Ascending aorta (tissue), 2 donors: ENCODE data around the gene AFF3. TPM values are rescaled to one million over a fixed set of nuclear protein-coding genes. Genes with fewer than 3 reads are reported as not detected.
A peak's percentile ranks its signal among the peaks of the same experiment; 100 is the strongest.
"Not testable (repeated sequence)": the region's sequence is repeated elsewhere in the genome, so short reads cannot be mapped to it uniquely, and the experiment has no call there.

Source experiments
- DNase-seq, 2 donors: peaks; one replicate each; pipeline ENCODE4 v3.0.0-alpha.2; 2019; ENCODE audit warnings: low spot score in 2 of 2
- H3K27ac ChIP-seq, 2 donors: fragments of 200-600 bp; sonication (generic); one replicate each; pipeline ENCODE4 v1.5.1; 2016 to 2017; ENCODE audit warnings: mild to moderate bottlenecking in 1 of 2
- H3K27me3 ChIP-seq: fragments of 200-600 bp; sonication (generic); one replicate; pipeline ENCODE4 v1.5.1; 2017
- H3K36me3 ChIP-seq, 2 donors: fragments of 200-600 bp; sonication (generic); one replicate each; pipeline ENCODE4 v1.5.1; 2016
- H3K4me1 ChIP-seq, 2 donors: fragments of 200-600 bp; sonication (generic); one replicate each; pipeline ENCODE4 v1.5.1; 2016 to 2017; ENCODE audit warnings: mild to moderate bottlenecking in 1 of 2
- H3K4me3 ChIP-seq, 2 donors: fragments of 200-600 bp; sonication (generic); one replicate each; pipeline ENCODE4 v1.5.1; 2016 to 2017; ENCODE audit warnings: mild to moderate bottlenecking in 1 of 2
- H3K9me3 ChIP-seq, 2 donors: fragments of 200-600 bp; sonication (generic); one replicate each; pipeline ENCODE4 v1.5.1; 2016
- intact Hi-C: fragments of 100-400 bp; cut with DNase I; formaldehyde crosslinking; loops from one replicate; pipeline ENCODE4 v1.15.1; 2023
- total RNA-seq: library from RNA; depleted of rRNA; stranded (reverse); fragments of >200 nt; gene quantifications from one replicate; pipeline ENCODE4 v1.1.0, GENCODE V29; 2016
- TF ChIP-seq, protein P1 (sequence below), 3 experiments: fragments of 200-600 bp in 2 of 3; fragments of 450-650 bp in 1 of 3; sonication (generic) in 2 of 3; IDR thresholded peaks; one replicate each; pipeline ENCODE4 v1.5.1; 2016 to 2019; ENCODE audit warnings: antibody characterized with exemption in 3 of 3, mild to moderate bottlenecking in 1 of 3, moderate library complexity in 1 of 3

AFF3 gene
- total RNA-seq, 1 donor from 2014 or later: 7.1 TPM

DNA sequence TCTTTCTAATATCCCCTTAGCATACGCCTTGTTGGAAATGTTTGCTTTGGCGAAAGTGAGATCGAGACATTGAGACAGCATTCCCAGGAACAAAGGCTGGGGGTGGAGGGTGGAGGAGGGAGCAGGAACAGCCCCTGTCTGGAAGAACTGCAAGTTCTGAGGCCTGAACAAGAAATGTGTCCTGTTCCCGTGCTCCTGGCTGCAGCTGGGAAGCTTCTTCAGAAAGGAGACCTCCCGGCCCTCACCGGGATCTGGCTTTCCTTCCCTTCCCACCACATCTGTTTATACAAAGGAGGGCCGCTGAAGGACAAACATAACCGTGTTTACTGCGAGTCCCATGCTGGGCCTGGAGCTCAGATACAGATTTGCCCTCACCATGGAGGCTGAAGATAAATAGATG, 35.9 kb downstream of the AFF3 start:
- H3K9me3 ChIP-seq: no peaks in the 10 kb centered on the region
- TF ChIP-seq, protein P1, sequence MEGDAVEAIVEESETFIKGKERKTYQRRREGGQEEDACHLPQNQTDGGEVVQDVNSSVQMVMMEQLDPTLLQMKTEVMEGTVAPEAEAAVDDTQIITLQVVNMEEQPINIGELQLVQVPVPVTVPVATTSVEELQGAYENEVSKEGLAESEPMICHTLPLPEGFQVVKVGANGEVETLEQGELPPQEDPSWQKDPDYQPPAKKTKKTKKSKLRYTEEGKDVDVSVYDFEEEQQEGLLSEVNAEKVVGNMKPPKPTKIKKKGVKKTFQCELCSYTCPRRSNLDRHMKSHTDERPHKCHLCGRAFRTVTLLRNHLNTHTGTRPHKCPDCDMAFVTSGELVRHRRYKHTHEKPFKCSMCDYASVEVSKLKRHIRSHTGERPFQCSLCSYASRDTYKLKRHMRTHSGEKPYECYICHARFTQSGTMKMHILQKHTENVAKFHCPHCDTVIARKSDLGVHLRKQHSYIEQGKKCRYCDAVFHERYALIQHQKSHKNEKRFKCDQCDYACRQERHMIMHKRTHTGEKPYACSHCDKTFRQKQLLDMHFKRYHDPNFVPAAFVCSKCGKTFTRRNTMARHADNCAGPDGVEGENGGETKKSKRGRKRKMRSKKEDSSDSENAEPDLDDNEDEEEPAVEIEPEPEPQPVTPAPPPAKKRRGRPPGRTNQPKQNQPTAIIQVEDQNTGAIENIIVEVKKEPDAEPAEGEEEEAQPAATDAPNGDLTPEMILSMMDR (IDR thresholded peaks at IDR 0.05): no peak
- intact Hi-C loops: loop anchor here (10.0 kb wide), 1 partner anchor 88 kb away; no protein-coding TSS in a partner anchor
- peaks cover 2 to 4% of the 10 kb centered on the region in 2 donors for H3K4me1 ChIP-seq
- DNase-seq: no peak
- H3K4me3 ChIP-seq: peak overlapping the region in 1 of 2 donors; percentile 94
- no peaks in the 10 kb centered on the region for H3K36me3 ChIP-seq
- no peaks in the 10 kb centered on the region for H3K27me3 ChIP-seq
- H3K27ac ChIP-seq: no peak overlapping the region

- no peak for DNase-seq
- H3K27me3 ChIP-seq: no peaks in the 10 kb centered on the region
- TF ChIP-seq, protein P1 (IDR thresholded peaks at IDR 0.05): no peak
- H3K4me3 ChIP-seq: peak overlapping the region; percentile 52 to 94
- intact Hi-C loops: loop anchor here (10.0 kb wide), 1 partner anchor 89 kb away; no protein-coding TSS in a partner anchor
- H3K4me1 ChIP-seq: peaks cover 2 to 4% of the 10 kb centered on the region in 2 donors
- H3K9me3 ChIP-seq: no peaks in the 10 kb centered on the region
- H3K27ac ChIP-seq: no peak overlapping the region
- H3K36me3 ChIP-seq: no peaks in the 10 kb centered on the region
These were observed 36.7 kb downstream of the AFF3 start for GRCh38 chr2:100105678-100106054.

GRCh38 chr2:100104718-100105677, 37.4 kb downstream of the AFF3 start:
- intact Hi-C loops: loop anchor here (10.0 kb wide), 1 partner anchor 90 kb away; no protein-coding TSS in a partner anchor
- H3K36me3 ChIP-seq: no peaks in the 10 kb centered on the region
- peaks cover 2 to 4% of the 10 kb centered on the region in 2 donors for H3K4me1 ChIP-seq
- no peak for DNase-seq
- H3K9me3 ChIP-seq: no peaks in the 10 kb centered on the region
- no peaks in the 10 kb centered on the region for H3K27me3 ChIP-seq
- H3K27ac ChIP-seq: no peak overlapping the region
- peak overlapping the region; percentile 52 to 94 for H3K4me3 ChIP-seq
- TF ChIP-seq, protein P1 (IDR thresholded peaks at IDR 0.05): no peak

GRCh38 chr2:100104265-100104664, 38.1 kb downstream of the AFF3 start:
- not testable (repeated sequence) for H3K4me1 ChIP-seq, H3K27me3 ChIP-seq, DNase-seq, H3K36me3 ChIP-seq, H3K9me3 ChIP-seq, H3K27ac ChIP-seq
- peak overlapping the region; percentile 26 to 63 for H3K4me3 ChIP-seq
- intact Hi-C loops: loop anchor here (10.0 kb wide), 1 partner anchor 91 kb away; no protein-coding TSS in a partner anchor

DNA sequence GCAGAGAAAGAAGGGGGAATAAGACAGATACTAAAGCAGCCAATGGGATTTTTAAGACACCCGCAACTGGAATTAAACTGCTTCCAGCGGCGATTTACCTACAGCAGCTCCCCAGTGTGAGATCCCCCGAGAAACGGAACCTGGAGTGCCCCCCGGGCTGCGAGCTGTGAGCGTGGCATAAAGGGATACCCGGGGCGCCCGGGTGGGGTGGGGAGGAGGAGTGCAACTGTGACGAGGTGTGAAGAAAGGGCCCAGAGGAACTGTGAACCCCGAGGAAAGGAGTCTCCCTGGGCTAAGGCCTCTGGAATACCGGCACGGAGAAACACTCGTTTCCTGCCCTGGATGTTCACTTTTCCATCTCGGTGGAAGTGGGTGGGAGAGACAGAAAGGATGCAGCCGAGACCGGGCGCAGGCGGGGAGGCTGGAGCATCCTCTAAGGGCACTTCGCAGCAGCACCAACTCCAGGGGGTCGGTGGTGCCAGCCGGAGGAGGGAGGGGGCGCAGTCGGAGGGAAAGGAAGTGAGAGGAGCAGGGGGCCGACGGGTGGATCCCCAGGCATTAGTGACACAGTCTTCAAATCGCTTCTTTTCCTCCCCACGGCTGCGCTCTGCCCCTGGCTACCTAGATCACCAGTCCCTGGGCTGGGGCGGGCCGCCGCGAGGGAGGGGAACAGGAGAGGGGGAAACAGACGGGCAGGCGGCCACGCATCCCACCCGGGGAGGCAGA, 38.7 kb downstream of the AFF3 start:
- H3K27ac ChIP-seq, H3K36me3 ChIP-seq, H3K4me1 ChIP-seq, H3K27me3 ChIP-seq, DNase-seq, H3K9me3 ChIP-seq: not testable (repeated sequence)
- intact Hi-C loops: loop anchor here (10.0 kb wide), 1 partner anchor 91 kb away; no protein-coding TSS in a partner anchor
- peak overlapping the region; percentile 26 to 63 for H3K4me3 ChIP-seq

- H3K36me3 ChIP-seq, DNase-seq, H3K27me3 ChIP-seq, H3K4me1 ChIP-seq, H3K4me3 ChIP-seq, H3K9me3 ChIP-seq, H3K27ac ChIP-seq: not testable (repeated sequence)
- intact Hi-C loops: loop anchor here (10.0 kb wide), 1 partner anchor 92 kb away; no protein-coding TSS in a partner anchor
These were observed 39.8 kb downstream of the AFF3 start for GRCh38 chr2:100102466-100103180.

DNA sequence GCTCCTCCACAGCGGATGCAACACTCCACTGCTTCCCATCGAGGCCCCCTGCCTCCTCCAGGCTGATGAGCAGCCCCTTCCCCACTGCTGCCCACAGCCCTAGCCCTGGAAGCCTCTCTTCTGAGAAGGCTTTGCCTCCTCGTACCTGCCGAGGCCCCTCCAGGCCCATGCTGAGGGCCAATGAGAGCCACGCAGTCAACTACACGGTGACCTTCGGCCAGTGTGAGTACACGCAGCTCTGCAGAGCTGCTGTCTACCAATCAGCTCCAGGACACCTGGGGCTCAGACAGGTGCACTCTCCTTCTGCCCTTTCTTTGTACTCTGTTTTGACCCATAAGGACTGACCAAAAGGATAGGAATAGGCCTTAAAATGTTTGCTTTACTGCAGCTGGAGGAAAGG, 43.5 kb downstream of the AFF3 start:
- H3K27me3 ChIP-seq, DNase-seq, H3K27ac ChIP-seq, H3K4me3 ChIP-seq, intact Hi-C loops, H3K4me1 ChIP-seq, H3K9me3 ChIP-seq, H3K36me3 ChIP-seq: not testable (repeated sequence)

- H3K9me3 ChIP-seq, DNase-seq, intact Hi-C loops: not testable (repeated sequence)
These were observed 44.6 kb downstream of the AFF3 start for GRCh38 chr2:100097611-100098294.

DNA sequence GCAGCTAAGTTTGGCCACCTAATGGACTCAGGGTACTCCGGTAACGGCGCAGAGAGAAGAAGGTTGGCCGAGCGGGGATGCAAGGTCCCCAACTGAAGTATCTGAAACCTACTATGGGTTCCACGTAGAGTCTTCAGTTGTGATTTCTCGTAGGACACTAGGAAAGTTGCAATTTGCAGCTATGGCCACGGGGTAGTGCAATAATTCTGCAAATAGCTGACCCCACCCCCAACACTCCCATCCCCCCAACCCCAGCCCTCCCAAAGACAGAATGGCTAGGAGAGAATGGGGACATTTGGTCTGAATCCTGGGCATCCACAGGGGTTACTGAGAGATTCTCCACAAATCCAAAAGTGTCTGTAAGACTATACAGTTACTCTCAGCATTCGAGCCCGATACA, 46.5 kb downstream of the AFF3 start:
- DNase-seq, H3K4me3 ChIP-seq, H3K27ac ChIP-seq, H3K9me3 ChIP-seq, H3K36me3 ChIP-seq, H3K4me1 ChIP-seq, H3K27me3 ChIP-seq, intact Hi-C loops: not testable (repeated sequence)

More at GRCh38 chr2:100097611-100098294, 44.6 kb downstream of the AFF3 start:
- not testable (repeated sequence) for H3K36me3 ChIP-seq, H3K27me3 ChIP-seq, H3K4me1 ChIP-seq, H3K4me3 ChIP-seq, H3K27ac ChIP-seq
